ENCODE results near the gene CFAP61.

Gene CFAP61

DNA sequence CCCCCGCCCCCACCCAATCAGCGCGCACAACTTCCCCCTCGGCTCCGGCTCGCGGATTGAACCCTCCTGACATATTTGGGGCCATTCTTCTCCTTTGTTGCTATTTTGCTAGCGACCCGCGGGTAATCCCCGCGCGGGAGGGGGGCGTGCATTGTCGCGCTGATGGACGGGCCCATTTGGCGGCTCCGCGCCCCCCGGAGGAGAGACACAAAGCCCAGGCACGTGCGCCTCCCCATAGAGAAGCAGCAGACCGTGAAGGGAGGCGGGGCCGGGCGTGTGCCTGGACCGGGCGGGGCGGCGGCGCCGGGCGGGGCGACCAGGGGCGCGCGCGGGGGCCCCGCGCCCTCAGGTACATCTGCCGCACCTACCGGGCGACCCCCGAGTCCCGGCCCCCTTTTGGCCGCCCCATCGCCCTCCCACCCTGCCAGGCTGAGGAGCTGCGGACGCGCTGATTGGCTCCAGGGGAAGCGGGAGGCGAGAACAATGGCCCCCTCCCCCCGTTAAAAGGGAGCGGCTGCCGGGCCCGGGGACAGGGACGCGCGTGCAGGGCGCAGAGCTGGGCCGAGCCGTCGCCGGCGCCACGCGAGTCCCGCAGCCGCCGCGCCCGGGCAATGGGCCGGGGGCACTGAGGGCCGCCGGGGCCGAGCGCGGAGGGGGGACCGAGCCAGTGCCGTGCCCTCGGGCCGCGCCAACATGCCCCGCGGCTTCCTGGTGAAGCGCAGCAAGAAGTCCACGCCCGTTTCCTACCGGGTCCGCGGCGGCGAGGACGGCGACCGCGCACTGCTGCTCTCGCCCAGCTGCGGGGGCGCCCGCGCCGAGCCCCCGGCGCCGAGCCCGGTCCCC is 315.5 kb downstream of the CFAP61 start, which contains the start of gene INSM1:
Gene INSM1, plus strand, starts transcription at position 530 of the 843 bp plus-strand sequence. Its CDS starts 164 bp downstream, at position 694.
- Mint-ChIP-seq H3K4me3 (peak within 1 kb of the TSS; percentile 72), H3K27me3 (peaks cover 37% of the 10 kb centered on the region)

DNA sequence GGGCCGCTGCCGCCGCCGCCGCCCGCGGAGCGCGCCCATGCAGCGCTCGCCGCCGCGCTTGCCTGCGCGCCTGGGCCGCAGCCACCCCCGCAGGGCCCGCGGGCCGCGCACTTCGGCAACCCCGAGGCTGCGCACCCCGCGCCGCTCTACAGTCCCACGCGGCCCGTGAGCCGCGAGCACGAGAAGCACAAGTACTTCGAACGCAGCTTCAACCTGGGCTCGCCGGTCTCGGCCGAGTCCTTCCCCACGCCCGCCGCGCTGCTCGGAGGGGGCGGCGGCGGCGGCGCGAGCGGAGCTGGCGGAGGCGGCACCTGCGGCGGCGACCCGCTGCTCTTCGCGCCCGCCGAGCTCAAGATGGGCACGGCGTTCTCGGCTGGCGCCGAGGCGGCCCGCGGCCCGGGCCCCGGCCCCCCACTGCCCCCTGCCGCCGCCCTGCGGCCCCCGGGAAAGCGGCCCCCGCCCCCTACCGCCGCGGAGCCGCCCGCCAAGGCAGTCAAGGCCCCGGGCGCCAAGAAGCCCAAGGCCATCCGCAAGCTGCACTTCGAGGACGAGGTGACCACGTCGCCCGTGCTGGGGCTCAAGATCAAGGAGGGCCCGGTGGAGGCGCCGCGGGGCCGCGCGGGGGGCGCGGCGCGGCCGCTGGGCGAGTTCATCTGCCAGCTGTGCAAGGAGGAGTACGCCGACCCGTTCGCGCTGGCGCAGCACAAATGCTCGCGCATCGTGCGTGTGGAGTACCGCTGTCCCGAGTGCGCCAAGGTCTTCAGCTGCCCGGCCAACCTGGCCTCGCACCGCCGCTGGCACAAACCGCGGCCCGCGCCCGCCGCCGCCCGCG is 316.3 kb downstream of the CFAP61 start:
- Mint-ChIP-seq H3K36me3 (peaks cover 4% of the 10 kb centered on the region), H3K4me1 (ENCODE audit: low read depth) (peaks cover 12% of the 10 kb centered on the region), H3K9me3 (ENCODE audit: low read depth) (no peaks in the 10 kb centered on the region), H3K4me3 (no peak overlapping the region), H3K27ac (no peak overlapping the region), H3K27me3 (peaks cover 42% of the 10 kb centered on the region)

More for the DNA sequence above, 315.5 kb downstream of the CFAP61 start, which contains the start of gene INSM1:
- peaks cover 14% of the 10 kb centered on the region for H3K4me1 Mint-ChIP-seq (ENCODE audit: low read depth)
- H3K36me3 Mint-ChIP-seq, result peaks cover 4% of the 10 kb centered on the region
- no peak within 1 kb of the TSS for H3K27ac Mint-ChIP-seq
- H3K9me3 Mint-ChIP-seq (ENCODE audit: low read depth), result no peaks in the 10 kb centered on the region

DNA sequence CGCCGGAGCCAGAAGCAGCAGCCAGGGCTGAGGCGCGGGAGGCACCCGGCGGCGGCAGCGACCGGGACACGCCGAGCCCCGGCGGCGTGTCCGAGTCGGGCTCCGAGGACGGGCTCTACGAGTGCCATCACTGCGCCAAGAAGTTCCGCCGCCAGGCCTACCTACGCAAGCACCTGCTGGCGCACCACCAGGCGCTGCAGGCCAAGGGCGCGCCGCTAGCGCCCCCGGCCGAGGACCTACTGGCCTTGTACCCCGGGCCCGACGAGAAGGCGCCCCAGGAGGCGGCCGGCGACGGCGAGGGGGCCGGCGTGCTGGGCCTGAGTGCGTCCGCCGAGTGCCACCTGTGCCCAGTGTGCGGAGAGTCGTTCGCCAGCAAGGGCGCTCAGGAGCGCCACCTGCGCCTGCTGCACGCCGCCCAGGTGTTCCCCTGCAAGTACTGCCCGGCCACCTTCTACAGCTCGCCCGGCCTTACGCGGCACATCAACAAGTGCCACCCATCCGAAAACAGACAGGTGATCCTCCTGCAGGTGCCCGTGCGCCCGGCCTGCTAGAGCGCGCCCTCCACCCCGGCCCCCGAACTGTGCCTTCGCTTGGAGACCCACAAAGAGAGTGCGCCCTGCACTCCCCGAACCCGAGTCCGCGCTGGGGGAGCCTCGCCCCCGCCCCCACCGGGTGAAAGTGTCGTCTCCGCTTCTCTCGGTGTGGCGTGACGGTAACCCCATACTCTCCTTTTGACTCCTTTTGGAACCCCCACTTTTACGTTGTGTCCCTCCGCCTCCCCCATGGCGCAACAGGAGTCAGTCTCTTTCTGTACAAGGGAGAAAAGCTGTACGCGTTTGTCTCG is 317.1 kb downstream of the CFAP61 start:
- peak overlapping the region; percentile 2 for H3K27ac Mint-ChIP-seq
- peaks cover 12% of the 10 kb centered on the region for H3K4me1 Mint-ChIP-seq (ENCODE audit: low read depth)
- peak overlapping the region; percentile 80 for H3K4me3 Mint-ChIP-seq
- no peaks in the 10 kb centered on the region for H3K9me3 Mint-ChIP-seq (ENCODE audit: low read depth)
- peaks cover 4% of the 10 kb centered on the region for H3K36me3 Mint-ChIP-seq
- peaks cover 44% of the 10 kb centered on the region for H3K27me3 Mint-ChIP-seq

DNA sequence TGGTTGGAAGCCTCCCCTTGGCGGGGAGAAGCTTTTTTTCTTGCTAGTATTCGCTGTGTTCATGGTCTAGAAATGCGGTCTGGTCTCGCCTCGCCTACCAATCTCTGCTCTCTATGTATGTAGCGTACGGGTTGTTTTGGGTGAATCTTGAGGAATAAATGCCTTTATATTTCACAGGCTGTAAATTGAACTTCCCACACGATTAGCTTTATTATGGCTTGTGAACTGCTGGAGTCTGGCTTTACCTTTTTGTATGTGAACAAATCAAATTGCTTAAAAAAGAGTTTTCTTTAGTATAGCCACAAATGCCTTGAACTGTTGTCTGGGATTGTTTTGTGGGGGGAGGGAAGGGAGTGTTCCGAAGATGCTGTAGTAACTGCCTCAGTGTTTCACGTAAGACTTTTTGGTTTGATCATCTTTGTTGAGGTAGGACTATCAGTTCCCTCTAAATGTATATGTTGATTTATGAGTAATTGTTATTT is 317.8 kb downstream of the CFAP61 start:
- Mint-ChIP-seq H3K27me3 (peaks cover 44% of the 10 kb centered on the region), H3K4me3 (peak overlapping the region; percentile 80), H3K9me3 (ENCODE audit: low read depth) (no peaks in the 10 kb centered on the region), H3K27ac (peak overlapping the region; percentile 2), H3K4me1 (ENCODE audit: low read depth) (peaks cover 12% of the 10 kb centered on the region), H3K36me3 (peaks cover 4% of the 10 kb centered on the region)

DNA sequence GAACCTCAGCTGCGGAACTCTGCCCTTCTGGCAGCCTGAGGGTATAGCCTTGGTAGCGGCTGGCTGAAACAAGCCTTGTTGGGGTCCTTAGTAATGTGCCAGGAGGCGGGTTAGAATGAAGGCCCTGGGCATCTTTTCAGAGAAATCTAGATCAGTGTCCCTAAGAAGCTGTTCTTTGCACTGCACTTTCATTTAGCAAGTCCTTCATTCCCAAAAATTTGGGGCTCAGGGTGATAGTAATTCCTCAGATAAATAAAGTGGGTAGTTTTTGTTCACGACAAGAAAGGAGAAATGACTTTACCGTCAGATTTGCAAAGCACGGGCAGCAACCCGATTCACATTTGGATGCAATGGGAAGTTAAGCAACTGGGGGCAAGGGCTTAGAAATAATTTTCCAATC is 318.8 kb downstream of the CFAP61 start:
- Mint-ChIP-seq H3K4me3 (no peak overlapping the region), H3K27me3 (peaks cover 37% of the 10 kb centered on the region), H3K36me3 (peaks cover 4% of the 10 kb centered on the region)

DNA sequence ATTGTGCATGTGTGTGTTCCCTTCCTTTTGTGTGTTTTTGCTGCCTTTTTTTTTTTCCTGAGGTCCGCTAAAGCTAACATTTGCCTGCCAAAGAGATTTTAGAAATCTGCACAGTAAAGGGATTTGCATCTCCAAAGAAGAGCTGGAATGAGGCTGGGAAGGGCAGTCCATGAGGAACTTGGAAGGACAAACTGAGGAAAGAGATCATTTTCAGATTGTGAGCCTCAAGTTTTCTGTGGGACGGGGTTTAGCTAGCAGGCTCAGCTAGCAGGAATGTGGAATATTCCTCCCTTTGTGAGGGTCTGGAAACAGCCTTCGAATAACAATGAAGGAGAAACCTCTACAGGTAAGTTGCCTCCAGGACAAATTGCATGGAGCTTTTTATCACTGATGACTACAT is 319.3 kb downstream of the CFAP61 start:
- no peak overlapping the region for H3K4me3 Mint-ChIP-seq
- H3K9me3 Mint-ChIP-seq (ENCODE audit: low read depth), result no peaks in the 10 kb centered on the region
- H3K4me1 Mint-ChIP-seq (ENCODE audit: low read depth), result peaks cover 6% of the 10 kb centered on the region
- no peak overlapping the region for H3K27ac Mint-ChIP-seq
- peaks cover 33% of the 10 kb centered on the region for H3K27me3 Mint-ChIP-seq
- peaks cover 4% of the 10 kb centered on the region for H3K36me3 Mint-ChIP-seq

More for the DNA sequence above, 318.8 kb downstream of the CFAP61 start:
- Mint-ChIP-seq H3K9me3 (ENCODE audit: low read depth) (no peaks in the 10 kb centered on the region), H3K4me1 (ENCODE audit: low read depth) (peaks cover 6% of the 10 kb centered on the region), H3K27ac (no peak overlapping the region)

DNA sequence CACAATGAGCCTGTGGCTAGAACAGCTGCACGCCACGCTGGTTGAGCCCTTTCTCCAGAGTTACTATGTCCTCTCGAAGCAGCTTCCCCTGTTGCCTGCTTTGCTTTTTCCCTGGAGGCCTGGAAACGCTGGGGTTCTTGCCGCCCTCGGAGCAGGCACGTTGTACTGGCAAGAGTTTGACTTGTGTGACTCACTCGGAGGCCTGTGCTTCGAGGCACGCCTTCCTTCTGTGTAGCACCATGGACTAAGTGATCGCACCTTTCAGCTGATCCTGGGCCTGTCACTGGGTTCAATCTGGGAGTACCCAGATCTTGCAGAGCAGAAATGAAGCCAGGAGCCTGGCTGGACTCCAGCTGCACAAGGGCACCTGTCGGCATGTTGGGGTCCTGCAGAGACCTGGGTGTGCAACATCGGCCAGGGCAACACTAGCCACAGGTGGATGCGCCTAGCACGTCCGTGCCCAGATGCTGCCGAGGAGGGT is 320.8 kb downstream of the CFAP61 start:
- H3K27me3 Mint-ChIP-seq, result peaks cover 31% of the 10 kb centered on the region
- H3K4me3 Mint-ChIP-seq, result no peak overlapping the region

DNA sequence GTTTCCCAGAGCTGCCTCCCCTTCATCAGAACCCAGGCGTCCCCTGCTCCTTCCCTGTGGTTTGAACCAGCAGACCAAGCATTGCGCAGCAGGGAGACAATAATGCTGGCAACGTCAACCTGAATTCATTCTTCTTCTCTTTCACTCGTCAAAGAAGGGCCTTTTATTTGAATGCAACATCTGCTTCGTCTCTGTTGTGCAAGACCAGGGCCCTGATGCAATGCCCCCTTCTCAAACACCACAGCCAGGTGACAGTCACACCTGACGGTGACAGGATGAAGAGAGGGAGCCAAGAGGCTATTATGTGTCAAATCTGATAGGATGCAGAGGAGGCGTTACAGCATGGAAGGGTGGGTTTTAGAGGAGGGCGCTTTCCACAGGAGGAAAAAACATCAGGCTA is 323.5 kb downstream of the CFAP61 start:
- no peaks in the 10 kb centered on the region for H3K36me3 Mint-ChIP-seq
- H3K9me3 Mint-ChIP-seq (ENCODE audit: low read depth), result no peaks in the 10 kb centered on the region
- no peaks in the 10 kb centered on the region for H3K4me1 Mint-ChIP-seq (ENCODE audit: low read depth)
- H3K27ac Mint-ChIP-seq, result no peak overlapping the region
- peaks cover 34% of the 10 kb centered on the region for H3K27me3 Mint-ChIP-seq
- no peak overlapping the region for H3K4me3 Mint-ChIP-seq

More for the DNA sequence above, 320.8 kb downstream of the CFAP61 start:
- Mint-ChIP-seq H3K36me3 (peaks cover 4% of the 10 kb centered on the region), H3K9me3 (ENCODE audit: low read depth) (no peaks in the 10 kb centered on the region), H3K27ac (no peak overlapping the region), H3K4me1 (ENCODE audit: low read depth) (peaks cover 4% of the 10 kb centered on the region)

DNA sequence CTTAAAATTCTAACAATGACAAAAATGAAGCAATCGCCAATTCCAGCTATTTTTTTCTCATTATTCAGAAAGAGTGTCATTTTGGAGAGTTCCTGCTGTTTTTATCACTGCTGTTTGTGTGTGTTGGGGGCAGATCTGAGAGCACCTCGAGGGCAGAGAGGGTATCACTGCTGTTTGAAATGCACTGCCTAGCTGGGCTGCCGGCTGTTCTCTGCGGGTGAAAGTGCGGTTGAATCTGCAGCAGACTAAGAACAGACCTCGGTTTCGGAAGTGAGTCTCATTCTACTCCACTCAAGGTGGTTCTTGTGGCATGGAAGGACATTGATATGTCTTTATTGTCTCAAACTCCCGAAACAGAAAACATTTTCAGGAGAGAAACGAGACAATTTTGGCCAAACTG is 333.9 kb downstream of the CFAP61 start:
- H3K27me3 Mint-ChIP-seq, result no peaks in the 10 kb centered on the region
- H3K4me1 Mint-ChIP-seq (ENCODE audit: low read depth), result no peaks in the 10 kb centered on the region
- no peak overlapping the region for H3K4me3 Mint-ChIP-seq
- H3K9me3 Mint-ChIP-seq (ENCODE audit: low read depth), result no peaks in the 10 kb centered on the region
- no peaks in the 10 kb centered on the region for H3K36me3 Mint-ChIP-seq
- no peak overlapping the region for H3K27ac Mint-ChIP-seq

DNA sequence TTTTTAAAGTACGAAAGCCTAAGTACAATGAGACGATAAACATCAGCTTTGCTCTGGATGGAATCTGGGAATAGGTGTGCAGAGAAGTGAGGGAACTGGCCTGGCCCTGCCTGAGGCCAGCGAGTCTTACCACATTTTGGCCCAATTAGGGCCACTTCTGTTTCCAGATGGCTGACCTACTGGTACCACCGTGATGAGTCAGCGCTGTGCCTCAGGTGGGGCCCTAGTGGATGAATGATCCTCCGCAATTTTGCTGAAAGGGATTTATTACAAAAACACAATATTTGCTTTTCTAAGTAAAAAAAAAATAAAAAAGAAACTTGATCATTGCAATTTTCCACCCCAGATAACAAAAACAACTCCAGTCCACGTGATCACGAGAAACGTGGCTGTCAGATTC is 338.1 kb downstream of the CFAP61 start:
- H3K4me1 Mint-ChIP-seq (ENCODE audit: low read depth), result no peaks in the 10 kb centered on the region
- H3K27ac Mint-ChIP-seq, result no peak overlapping the region
- no peaks in the 10 kb centered on the region for H3K27me3 Mint-ChIP-seq
- no peaks in the 10 kb centered on the region for H3K36me3 Mint-ChIP-seq
- H3K9me3 Mint-ChIP-seq (ENCODE audit: low read depth), result no peaks in the 10 kb centered on the region
- no peak overlapping the region for H3K4me3 Mint-ChIP-seq

DNA sequence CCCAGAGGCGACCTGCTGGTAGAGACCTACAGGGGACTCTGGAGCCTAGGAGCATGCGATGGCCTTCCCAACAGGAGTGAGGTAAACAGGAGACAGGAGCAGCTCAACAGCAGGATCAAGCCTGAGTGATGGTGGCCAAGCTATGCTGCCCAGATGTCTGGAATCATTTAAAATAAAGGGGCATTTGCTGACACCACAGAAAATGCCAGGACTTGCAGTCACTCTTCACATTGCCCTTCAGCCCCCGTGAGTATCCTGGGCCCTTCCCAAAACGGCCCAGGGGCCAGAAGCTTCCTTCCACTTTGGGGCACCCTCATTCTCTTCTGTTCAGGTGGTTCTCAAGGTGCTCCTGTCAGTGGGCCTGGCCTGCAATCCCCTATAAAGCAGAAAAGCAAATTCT is 338.8 kb downstream of the CFAP61 start:
- Mint-ChIP-seq H3K27ac (peak overlapping the region; percentile 5), H3K27me3 (no peaks in the 10 kb centered on the region), H3K4me3 (no peak overlapping the region), H3K4me1 (ENCODE audit: low read depth) (no peaks in the 10 kb centered on the region), H3K36me3 (no peaks in the 10 kb centered on the region), H3K9me3 (ENCODE audit: low read depth) (no peaks in the 10 kb centered on the region)

DNA sequence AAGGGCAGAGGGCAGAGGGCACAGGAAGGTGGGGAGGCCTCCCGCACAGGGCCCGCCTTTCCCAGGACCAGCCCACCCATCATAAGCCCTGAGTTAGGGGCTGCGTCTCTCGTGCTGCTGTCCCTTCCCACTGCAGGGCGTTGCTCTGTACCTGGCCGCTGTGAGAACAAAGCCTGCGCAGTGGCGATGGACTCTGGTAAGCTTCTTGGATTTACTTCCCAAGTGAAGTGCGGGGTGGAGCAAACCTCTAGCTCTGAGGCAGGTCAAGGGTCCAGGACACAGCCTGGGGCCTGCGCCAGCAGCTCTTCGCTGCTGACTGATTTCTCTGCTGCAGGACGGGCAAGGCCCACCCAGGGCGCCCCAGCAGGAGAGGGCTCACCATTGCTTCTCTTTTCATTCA is 339.4 kb downstream of the CFAP61 start:
- no peaks in the 10 kb centered on the region for H3K36me3 Mint-ChIP-seq

DNA sequence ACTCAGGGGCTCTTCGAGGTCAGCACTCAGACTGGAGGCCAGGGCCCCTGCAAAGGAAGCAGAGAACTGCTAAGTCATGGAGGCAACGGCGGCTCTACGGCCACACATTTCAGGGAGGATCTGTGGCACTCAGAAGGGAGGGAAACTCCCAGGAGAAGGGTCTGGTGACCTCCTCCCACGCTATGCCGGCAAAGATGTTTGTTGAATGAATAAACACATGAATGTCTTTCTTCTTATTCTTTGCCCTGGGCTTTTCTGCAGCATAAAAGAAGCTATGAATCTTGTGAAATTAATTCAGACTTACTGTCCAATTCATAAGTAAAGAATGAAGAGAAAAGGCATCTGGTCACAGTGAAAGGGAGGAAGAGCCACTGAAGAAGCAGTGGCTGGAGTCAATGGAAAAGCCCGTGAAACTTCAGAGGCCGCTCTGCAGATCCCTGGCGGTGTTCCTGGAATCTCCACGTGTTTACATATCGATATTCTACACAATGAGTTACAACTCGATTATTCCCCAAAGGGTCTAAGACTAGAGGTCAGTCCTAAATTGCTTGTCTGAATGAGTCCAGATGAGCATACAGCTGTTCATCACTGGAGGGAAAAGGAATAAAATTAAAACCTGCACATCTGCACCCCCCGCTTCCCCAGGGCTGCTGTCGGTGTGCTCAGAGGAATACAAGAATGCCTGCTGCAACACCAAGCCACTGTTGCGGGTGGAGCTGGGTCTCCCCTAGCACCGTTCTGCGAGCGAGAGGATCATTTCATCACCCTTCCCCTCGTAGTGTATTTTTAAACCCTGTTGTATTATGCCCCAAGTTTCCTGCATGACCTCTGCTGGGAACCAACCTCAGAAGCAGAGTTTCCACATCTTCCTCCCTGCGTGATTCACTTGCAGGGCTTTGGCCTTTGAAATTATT is 341.1 kb downstream of the CFAP61 start:
- Mint-ChIP-seq H3K27ac (no peak overlapping the region), H3K36me3 (no peaks in the 10 kb centered on the region), H3K4me3 (no peak overlapping the region), H3K4me1 (ENCODE audit: low read depth) (no peaks in the 10 kb centered on the region), H3K9me3 (ENCODE audit: low read depth) (no peaks in the 10 kb centered on the region), H3K27me3 (no peaks in the 10 kb centered on the region)

More for the DNA sequence above, 339.4 kb downstream of the CFAP61 start:
- no peaks in the 10 kb centered on the region for H3K27me3 Mint-ChIP-seq
- H3K9me3 Mint-ChIP-seq (ENCODE audit: low read depth), result no peaks in the 10 kb centered on the region
- no peaks in the 10 kb centered on the region for H3K4me1 Mint-ChIP-seq (ENCODE audit: low read depth)
- no peak overlapping the region for H3K27ac Mint-ChIP-seq
- no peak overlapping the region for H3K4me3 Mint-ChIP-seq
